ENCODE measurements around the gene LYPD3.

The LYPD3 gene

DNA sequence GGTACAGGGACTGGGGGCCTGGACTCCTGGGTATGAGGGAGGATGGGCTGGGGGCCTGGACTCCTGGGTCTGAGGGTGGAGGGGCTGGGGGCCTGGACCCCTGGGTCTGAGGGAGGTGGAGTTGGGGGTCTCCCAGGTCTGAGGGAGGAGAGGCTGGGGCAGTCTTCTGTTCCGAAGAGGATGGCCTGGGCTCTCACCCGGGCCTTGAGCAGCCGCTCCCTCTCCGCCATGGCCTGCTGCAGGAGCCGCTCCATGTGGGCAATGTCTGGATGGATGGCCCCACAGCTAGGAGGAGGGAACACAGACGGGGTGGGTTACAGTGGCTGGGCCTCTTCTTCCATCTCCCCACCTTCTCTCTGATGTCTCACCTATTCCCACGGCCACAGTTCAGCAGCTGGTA is 21.0 kb upstream of the LYPD3 start:
- no peak for DNase-seq (ENCODE audit: low read depth in 2 of 3, low spot score in 1 of 3)

DNA sequence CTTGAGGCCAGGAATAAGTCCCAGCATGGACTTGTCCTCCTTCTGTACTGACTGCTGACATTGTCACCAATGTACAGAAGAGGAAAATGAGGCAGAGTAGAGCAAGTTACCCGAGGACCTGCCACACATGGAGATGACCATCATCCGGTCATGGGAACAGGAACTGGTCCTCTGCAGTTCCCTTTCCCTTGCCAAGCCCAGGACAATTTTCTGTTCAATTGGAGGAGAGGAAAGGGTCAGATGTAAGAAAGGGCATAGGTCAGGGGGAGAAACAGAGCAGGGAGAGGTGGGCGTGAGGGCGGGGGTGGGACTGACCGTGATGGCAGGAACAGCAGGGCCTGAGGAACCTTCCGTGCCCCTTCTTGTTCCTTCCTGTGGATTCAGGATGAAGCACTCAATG is 20.5 kb upstream of the LYPD3 start:
- no peak for DNase-seq (ENCODE audit: low read depth in 2 of 3, low spot score in 1 of 3)

DNA sequence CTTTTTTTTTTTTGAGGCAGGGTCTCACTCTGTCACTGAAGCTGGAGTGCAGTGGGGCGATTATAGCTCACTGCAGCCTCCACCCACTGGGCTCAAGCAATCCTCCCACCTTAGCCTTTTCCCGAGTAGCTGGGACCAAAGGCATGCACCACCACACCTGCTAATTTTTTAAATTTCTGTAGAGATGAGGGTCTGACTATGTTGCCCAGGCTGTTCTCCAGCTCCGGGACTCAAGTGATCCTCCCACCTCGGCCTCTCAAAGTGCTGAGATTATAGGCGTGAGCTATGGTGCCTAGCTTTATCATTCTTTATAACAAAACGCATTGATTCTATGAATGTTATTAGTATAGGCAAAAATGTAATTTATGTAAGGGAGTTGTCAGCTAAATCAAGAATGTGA is 17.9 kb upstream of the LYPD3 start:
- DNase-seq (ENCODE audit: low read depth in 2 of 3, low spot score in 1 of 3) = no peak

DNA sequence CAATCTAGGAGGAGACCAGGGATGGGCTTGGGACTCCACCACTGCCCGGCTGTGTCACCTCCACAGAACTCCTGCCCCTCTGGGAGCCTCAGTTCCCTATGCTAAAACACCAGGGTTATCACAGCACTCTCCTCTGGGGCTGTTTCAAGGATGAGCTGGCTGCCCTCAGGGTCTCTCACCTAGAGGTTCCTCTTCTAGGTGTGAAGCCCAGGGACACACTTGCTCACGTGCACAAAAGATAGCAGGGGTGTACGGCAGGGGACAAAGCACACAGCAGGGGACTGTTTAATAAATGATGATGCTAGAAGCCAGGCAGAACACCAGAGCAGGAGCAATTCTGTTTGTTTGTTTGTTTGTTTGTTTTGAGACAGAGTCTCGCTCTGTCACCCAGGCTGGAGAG is 16.8 kb upstream of the LYPD3 start:
- no peak for DNase-seq (ENCODE audit: low read depth in 2 of 3, low spot score in 1 of 3)

DNA sequence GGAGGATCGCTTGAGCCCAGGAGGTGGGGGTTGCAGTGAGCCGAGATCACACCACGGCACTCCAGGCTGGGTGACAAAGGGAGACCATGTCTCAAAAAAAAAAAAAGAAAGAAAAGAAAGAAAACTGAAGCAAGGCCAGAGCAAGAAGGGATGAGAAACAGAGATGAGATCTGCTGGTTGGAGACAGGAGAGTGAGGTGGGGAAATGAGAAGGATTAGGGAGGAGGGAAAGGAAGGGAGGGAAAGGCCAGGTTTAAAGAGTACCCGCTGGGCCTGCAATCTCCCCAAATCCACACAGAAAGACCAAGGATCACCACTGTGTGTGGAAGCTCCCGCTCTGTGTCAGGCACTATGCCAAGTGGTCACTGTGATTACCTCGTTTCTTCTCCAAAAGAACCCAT is 16.3 kb upstream of the LYPD3 start:
- no peak for DNase-seq (ENCODE audit: low read depth in 2 of 3, low spot score in 1 of 3)

DNA sequence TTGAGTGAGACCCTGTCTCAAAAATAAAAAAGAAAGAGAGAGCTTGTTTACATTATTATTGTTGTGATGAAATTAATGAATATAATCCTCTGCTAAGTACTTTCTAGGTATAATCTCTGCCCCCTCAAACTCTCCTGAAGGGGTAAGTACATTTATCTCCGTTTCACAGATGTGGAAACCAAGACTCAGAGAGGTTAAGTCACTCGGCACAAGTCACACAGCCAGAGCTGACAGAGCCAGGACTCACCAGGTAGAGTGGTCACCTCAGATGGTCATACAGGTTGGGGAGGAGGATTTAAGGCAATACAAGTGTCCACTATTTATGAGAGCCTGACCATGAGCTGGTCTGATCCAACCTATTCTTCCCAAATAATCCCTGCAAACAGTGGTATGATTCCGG is 15.2 kb upstream of the LYPD3 start:
- no peak for DNase-seq (ENCODE audit: low read depth in 2 of 3, low spot score in 1 of 3)

DNA sequence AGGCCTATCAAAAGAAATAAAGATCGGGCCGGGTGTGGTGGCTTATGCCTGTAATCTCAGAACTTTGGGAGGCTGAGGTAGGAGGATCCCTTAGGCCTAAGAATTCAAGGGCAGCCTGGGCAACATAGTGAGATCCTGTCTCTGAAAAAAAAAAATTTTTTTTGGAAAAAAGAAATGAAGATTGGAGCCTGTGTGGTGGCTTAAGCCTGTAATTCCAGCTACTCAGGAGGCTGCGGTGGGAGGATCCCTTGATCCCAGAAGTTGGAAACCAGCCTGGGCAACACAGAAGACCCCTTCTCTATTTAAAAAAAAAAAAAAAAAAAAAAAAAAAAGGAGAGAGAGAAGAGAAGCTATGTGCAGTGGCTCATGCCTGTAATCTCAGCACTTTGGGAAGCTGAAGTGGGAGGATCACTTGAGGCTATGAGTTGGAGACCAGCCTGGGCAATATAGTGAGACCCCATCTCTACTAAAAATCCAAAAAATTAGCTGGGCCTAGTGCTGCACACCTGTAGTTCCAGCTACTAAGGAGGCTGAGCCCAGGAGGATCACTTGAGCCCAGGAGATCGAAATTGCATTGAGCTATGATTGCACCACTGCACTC is 14.7 kb upstream of the LYPD3 start:
- DNase-seq (ENCODE audit: low read depth in 2 of 3, low spot score in 1 of 3) = no peak

DNA sequence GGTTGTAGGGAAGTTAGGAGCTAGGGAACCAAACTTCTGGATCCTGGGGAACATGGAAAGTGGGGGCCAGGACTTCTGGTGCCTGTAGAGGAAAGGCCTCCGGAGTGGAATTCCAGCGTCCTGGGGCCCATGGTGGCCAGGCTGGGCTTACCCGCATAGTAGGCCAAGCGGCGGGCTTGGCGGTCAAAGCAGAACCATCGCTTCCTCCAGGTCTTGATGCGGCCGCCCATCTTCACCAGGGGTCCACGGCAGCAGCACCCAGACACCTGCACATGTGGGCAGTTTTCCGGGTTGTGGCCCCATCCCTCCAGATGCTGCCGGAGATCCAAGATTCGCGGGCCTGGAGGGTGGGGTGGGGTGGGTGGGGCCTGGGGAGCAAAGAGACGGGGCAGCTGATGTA is 13.8 kb upstream of the LYPD3 start:
- no peak for DNase-seq (ENCODE audit: low read depth in 2 of 3, low spot score in 1 of 3)

DNA sequence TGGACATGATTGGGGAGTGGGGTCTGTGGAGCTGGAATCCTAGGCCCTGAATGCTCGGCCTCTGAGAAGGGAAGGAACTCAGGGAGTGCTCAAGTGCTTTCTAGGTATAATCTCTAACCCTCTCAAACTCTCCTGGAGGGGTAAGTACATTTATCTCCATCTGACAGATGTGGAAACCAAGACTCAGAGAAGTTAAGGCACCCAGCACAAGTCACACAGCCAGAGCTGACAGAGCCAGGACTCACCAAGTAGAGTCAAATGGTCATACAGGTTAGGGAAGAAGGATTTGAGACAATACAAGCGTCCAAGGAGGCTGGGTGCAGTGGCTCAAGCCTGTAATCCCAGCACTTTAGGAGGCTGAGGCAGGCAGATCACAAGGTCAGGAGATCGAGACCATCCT is 12.9 kb upstream of the LYPD3 start:
- no peak for DNase-seq (ENCODE audit: low read depth in 2 of 3, low spot score in 1 of 3)

DNA sequence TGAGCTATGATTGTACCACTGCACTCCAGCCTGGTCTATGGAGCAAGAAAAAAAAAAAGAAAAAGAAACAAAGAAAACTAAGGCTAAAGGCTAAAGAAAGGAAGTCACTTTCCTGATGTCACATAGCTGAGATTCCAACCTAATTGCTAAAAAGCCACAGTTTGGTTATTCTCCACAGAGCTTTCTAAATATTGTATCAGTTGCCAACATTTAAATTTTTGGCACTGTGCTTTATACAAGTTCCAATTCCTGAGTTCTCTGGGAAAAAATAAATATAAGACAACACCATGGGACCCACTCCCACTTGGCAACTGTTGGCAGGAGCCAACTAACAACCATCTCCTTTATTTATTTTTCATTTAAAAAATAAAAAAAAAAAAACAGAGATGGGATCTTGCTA is 11.2 kb upstream of the LYPD3 start:
- DNase-seq (ENCODE audit: low read depth in 2 of 3, low spot score in 1 of 3) = no peak

DNA sequence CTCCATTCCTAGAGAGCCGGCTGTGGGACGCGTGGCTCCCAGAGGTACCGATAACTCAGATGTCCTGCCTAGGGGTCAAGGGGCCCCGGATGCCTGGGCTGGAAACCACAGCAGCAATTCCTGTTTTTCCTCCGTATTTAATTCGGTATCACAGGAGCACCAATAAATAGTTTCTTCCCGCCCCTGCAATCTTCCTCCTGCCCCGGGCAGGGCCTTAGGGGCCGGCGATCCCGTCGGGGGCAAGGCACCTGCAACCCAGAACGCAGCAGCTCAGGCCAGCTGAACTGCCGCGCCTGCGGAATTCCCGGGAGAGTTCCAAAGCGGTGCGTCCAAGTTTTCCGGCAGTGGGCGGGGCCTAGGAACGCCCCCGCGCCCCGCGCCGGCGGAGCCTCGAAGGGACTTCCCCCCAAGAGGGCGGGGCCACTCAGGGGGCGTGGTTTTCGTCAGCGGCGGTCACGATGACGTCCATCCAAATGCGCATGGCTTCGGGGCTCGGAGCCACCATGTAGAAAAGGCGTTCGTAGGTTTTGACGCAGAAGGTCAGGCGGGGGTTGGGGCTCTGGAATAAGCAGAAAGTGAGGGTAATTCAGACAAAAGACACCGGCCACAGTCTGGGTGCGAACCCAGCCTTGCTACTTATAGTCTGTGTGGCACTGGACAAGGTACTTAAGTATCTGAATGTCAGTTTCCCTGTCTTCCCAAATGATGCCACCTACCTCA is 9.7 kb upstream of the LYPD3 start:
- DNase-seq (ENCODE audit: low read depth in 2 of 3, low spot score in 1 of 3) = peak; percentile 87 to 96 (median 90)

DNA sequence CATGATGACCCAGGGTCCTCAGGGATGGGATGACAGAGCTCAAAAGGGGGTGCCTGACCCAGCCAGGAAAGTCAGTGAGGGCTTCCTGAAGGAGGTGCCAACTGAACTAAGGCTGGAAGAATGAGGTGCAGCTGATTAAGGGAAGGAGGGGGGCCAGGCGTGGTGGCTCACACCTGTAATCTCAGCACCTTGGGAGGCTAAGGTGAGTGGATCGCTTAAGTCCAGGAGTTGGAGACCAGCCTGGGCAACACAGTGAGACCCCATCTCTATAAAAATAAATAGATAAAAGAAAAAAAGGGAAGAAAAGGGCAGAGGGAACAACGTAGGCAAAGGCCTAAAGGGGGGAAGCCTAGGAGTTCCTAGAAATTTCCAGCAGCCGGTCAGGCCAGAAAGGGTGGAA is 9.1 kb upstream of the LYPD3 start:
- no peak for DNase-seq (ENCODE audit: low read depth in 2 of 3, low spot score in 1 of 3)

DNA sequence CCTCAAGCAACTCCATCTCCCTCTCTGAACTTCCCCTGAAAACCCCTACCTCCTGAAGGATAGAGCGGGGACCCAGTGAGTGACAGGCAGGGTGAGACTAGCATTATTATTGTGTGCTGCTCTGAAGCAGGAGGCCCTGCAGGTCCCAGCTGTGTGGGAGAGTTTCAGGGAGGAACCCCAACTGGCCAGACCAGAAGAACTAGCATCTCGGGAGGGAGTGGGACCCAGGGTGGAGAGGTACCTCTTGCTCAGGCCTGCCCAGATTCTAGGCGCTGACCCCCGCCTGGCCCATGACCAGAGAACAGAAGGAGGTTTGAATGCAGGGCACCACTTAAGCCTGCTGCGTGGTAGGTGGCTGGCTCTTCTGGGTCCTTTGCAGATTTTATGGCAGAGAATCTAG is 5.7 kb upstream of the LYPD3 start:
- DNase-seq (ENCODE audit: low read depth in 2 of 3, low spot score in 1 of 3) = no peak

DNA sequence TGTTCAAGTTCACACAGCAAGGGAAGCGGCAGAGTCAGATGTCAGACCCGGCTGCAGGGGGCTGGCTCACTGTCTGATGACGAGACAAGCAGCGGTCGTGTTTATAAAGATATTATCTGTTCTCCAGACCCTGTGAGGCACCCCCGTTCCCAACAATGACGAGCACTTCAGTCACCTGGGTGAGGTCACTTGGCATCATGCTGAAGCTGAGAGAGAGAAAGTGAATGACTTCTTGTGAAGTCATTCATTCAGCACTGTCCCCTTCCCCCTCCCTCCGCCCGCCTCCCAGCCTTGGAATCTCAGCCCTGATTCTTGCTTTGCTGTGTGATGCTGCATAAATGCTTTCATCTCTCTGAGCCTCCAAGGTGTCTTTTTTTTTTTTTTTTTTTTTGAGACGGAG is 4.9 kb upstream of the LYPD3 start:
- peak in 2 of 3 donors; percentile 38 to 48 for DNase-seq (ENCODE audit: low read depth in 2 of 3, low spot score in 1 of 3)

DNA sequence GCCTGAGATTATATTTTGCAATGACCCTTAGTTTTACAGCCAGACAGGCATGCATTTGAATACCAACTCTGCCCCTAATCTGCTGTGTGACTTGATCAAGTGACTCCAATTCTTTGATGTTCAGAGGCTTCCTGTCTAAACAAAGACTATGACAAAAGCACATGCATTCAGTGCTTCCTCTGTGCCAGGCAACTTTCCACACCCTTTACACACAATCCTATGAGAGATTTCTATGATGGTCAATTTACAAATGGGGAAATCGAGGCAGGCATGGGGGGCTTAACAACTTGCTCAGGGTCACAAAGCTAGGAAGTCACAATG is 3.7 kb upstream of the LYPD3 start:
- no peak for DNase-seq (ENCODE audit: low read depth in 2 of 3, low spot score in 1 of 3)

DNA sequence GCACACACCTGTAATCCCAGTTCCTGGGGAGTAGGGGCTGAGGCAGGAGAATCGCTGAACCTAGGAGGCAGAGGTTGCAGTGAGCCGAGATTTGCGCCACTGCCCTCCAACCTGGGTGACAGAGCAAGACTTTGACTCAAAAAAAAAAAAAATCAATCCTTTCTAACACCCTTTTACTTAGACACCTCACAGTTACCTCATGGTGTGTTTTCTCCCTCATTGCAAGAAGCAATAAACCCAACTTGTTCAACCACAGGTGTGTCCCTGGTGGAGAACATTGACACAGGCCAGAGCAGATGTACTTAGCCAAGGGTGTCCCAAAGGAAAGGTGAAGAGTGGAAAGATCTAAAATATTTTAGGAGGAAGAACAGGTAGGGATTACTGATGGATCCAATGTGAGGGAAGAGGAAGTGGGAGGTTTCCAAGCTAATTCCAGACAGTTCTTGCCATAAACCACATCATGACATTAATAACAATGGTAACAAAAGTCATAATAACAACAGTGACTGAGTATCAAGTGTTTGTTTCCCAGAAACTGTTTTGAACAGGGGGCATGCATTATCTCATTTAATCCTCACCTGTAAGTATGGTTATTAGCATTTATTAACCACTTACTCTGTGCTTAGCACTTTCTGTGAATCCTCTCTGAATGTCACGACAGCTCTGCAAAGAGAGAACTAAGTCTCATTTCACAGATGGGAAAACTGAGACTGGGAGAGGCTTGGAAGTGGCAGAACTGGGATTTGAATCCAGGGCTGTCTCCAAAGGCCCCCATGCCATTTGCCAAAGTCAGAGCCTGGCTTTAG is 3.1 kb upstream of the LYPD3 start:
- no peak for DNase-seq (ENCODE audit: low read depth in 2 of 3, low spot score in 1 of 3)

DNA sequence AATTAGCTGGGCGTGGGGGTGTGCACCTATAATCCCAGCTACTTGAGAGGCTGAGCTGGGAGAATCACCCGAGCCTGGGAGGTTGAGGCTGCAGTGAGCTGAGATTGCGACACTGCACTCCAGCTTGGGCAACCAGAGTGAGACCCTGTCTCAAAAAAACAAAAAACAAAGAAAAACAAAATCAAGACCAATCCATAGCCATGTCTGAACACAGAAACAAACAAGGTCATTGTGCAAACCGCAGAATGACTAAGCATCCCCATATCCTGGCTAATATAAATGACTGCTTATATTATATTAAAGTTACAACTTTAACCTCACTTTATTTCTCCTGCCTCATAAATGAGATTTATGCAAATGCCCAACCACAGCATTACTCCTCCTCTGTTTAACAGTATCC is 2.3 kb upstream of the LYPD3 start:
- no peak for DNase-seq (ENCODE audit: low read depth in 2 of 3, low spot score in 1 of 3)

DNA sequence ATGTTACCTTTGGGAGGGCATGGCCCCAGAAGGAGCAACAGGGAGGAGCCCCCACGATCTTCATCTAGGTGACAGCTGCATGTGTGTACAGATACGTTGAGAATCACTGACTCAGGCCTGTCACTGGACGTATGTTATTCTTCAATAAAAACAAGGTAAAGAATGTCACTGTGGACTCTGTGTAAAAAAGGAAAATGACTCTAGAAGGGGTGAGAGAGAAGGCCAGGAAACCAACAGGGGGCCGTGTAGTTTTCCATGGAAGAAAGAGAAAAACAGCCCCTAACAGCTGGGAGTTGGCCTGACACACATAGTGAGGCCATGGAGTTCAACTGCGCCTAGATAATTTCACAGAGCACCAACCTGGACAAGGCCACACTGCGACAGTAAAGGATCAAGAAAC is 1.9 kb upstream of the LYPD3 start:
- no peak for DNase-seq (ENCODE audit: low read depth in 2 of 3, low spot score in 1 of 3)

DNA sequence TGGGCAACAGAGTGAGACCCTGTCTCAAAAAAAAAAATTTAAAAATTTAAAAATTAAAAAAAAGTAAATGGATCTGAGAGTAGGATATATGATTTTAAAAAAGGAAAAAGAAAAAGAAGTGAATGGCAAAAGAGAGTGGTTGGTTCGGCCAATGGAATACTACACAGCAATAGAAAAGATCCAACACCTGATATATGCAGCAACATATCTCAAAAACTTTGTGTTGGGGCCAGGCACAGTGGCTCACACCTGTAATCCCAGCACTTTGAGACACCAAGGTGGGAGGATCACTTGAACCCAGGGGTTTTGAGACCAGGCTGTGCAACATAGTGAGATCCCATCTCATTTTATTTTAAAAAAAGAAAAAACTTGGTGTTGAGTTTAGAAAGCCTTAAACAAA is 1.4 kb upstream of the LYPD3 start:
- DNase-seq (ENCODE audit: low read depth in 2 of 3, low spot score in 1 of 3) = no peak

DNA sequence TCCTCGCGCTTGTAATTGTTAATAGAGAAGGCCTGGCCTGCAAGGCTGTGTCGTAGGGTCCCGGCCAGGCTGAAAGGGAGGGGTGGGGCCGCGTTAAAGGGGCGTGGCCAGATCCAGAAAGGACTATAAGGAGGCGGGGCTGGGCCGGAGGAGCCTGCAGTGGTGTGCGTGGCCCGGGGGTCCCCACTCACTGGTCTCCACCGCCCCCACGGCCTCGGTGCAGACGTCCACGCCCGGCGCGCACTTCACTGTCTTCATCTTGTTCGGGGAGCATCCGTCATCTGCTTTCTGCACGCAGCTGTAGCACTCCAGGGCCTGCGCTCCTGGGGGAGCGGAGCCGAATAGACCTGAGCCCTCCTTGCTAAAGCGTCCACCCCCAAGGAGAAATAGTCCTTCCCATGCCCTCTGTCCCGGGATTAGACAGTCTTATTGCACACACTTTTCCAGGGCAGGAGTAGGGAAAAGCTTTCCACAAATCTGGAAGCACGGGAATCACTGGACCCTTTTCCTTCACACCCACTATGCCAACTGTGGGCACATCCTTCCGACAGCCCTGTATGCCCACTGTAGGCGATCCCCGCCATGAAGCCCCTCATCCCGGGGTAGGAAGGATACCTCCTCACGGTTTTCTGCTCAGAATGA is 1.2 kb downstream of the LYPD3 start:
- peak in 2 of 3 donors; percentile 61 to 72 for DNase-seq (ENCODE audit: low read depth in 2 of 3, low spot score in 1 of 3)

DNA sequence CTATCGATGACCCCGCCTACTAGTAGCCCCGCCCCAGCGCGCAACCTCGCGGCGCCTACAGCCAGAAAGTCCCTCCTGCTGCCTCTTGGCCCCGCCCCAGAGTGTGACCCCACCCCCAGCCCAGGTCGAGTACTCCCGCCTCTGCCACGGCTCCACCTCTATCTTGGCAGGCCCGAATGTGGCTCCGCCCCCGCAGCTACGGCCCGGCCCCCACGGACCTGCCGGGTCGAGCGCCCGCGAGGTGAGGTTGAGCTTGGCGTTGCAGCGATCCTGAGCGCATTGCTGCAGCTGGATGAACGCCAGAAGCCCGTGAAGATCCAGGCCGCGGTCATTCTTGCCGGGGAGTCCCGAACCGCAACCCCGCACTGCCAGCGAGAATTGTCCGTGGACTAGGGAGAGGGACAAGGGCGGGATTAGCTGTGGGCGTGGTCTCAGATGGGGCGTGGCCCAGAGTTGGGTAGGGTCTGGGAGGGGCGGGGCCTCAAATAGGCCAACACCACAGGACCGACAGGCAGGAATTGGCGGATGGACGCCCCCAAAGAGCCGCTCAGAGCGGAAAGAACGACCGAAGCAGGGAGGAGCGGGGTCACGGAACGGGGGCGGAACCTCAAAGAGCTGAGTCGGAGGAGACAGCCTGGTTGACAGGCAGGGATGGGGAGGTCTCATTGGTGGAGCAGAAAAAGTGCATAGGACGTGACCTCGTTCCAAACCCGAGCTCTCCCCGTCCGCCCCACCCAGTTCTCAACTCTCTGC is 1.9 kb downstream of the LYPD3 start:
- DNase-seq (ENCODE audit: low read depth in 2 of 3, low spot score in 1 of 3) = peak; percentile 99 to 100 (median 99)

Measured in stimulated activated CD4-positive, alpha-beta T cell treated with anti-CD3 and anti-CD28 coated beads, Interleukin-12 subunit alpha, Interleukin-12 subunit beta, amount 100 ng/mL, for 48 hours (primary cell).